Psoas muscle (tissue), 8 donors: ENCODE results near the gene SNX19. TPM values are rescaled to one million over a fixed set of nuclear protein-coding genes. Genes with fewer than 3 reads are reported as not detected.

ENCODE experiments used
- ATAC-seq, 4 donors: fragments of 200-7000 bp; cut with Tn5 transposase; one replicate each; pipeline ENCODE4 v1.9.1; 2020; ENCODE audit warnings: moderate library complexity in 3 of 4, mild to moderate bottlenecking in 2 of 4
- DNase-seq, 2 donors: peaks; one replicate each; pipeline ENCODE4 v3.0.0-alpha.2; 2020
- H3K27ac ChIP-seq: fragments of 200-600 bp; one replicate; pipeline ENCODE4 v1.8.0; 2022
- H3K27me3 ChIP-seq, 3 donors: fragments of 200-600 bp in 1 of 3; one replicate each; pipeline versions ENCODE4 v1.6.1 to v1.8.0; 2013 to 2022; ENCODE audit warnings: low read length in 2 of 3, mild to moderate bottlenecking in 2 of 3, moderate library complexity in 1 of 3; ENCODE audit not compliant: insufficient read depth in 3 of 3
- H3K36me3 ChIP-seq, 2 donors: fragments of 200-600 bp in 1 of 2; one replicate each; pipeline versions ENCODE4 v1.6.1 to v1.8.0; 2013 to 2022; ENCODE audit warnings: low read depth in 1 of 2, mild to moderate bottlenecking in 1 of 2, moderate library complexity in 1 of 2; ENCODE audit not compliant: insufficient read depth in 1 of 2
- H3K4me1 ChIP-seq: fragments of 200-600 bp; one replicate; pipeline ENCODE4 v1.8.0; 2022
- H3K4me3 ChIP-seq: fragments of 200-600 bp; one replicate; pipeline ENCODE4 v1.8.0; 2022; ENCODE audit warnings: mild to moderate bottlenecking
- H3K9me3 ChIP-seq: fragments of 200-600 bp; one replicate; pipeline ENCODE4 v1.8.0; 2022
- CTCF ChIP-seq: fragments of 200-600 bp; IDR thresholded peaks from one replicate; pipeline ENCODE4 v1.8.0; 2022; ENCODE audit warnings: antibody characterized with exemption
- WGBS, 3 donors: extraction: QIAGEN DNeasy Blood & Tissue Kit; methylation state at CpG; one replicate each; pipeline versions ENCODE4 v1.1.6 to v1.1.7; 2013; 5-methylcytosine and 5-hydroxymethylcytosine counted together
- intact Hi-C, 2 donors: fragments of 100-400 bp; cut with DNase I; formaldehyde crosslinking; loops; one replicate each; pipeline versions ENCODE4 v1.11.0 to v1.14.2; 2022
- polyA plus RNA-seq, 3 donors: library from polyadenylated mRNA; stranded (reverse); fragments of 200-250 nt; gene quantifications; one replicate each; pipeline ENCODE4 v1.2.3, GENCODE V29; 2013
- total RNA-seq, 4 donors: library from RNA; stranded (reverse); fragmentation: NEBNext Ultra II Directional in 2 of 4; extraction: Animal tissue kit (Norgen Biotek cat#: 25700) in 2 of 4; gene quantifications; one replicate each; pipeline versions ENCODE4 v1.2.1 to v1.2.4, GENCODE V29; 2021 to 2023
- donor health status: healthy with polysubstance abuse.
- donor health status: DM: no; HTN: no; CAD: no; lungs with moderate emphysema.
- donor health status: Bipolar disorder and iron deficiency.
- donor health status: healthy.
- donor health status: DM: yes; HTN: yes; CAD: no.
- donor health status: DM: no; HTN: no; CAD: no.
- donor health status: DM: no; HTN: no; CAD: no.
- donor health status: DM: yes; HTN: yes; CAD: no.

Gene SNX19
- total and polyA plus RNA-seq, 7 donors = 21.4 to 66.2 (median 36.0) TPM

- Histone ChIP-seq H3K4me1 (peaks cover 25% of the 10 kb centered on the region), H3K36me3 (peaks cover 10 to 75% of the 10 kb centered on the region in 2 donors), H3K9me3 (no peaks in the 10 kb centered on the region), H3K27ac (no peak overlapping the region), H3K4me3 (no peak overlapping the region), H3K27me3 (no peaks in the 10 kb centered on the region)
- intact Hi-C loops = loop anchor here in 1 of 2 donors (10.0 kb wide), 1 partner anchor 675 kb away; no protein-coding TSS in a partner anchor
- DNase-seq (no peak), ATAC-seq (no peak)
- TF ChIP-seq CTCF = no peak
- 75 to 85% (median 83%) methylated on average over 2 of the region's 2 CpGs for WGBS, 3 donors
Measured at GRCh38 chr11:130890039-130890745, 26.1 kb downstream of the SNX19 start.

GRCh38 chr11:130888790-130889189 is 27.5 kb downstream of the SNX19 start:
- intact Hi-C loops = no loop called here
- no peak for TF ChIP-seq CTCF

GRCh38 chr11:130886704-130887103 is 29.6 kb downstream of the SNX19 start:
- no peak for ATAC-seq
- no peak for DNase-seq
- no peak for TF ChIP-seq CTCF
- no peaks in the 10 kb centered on the region for H3K27me3 ChIP-seq
- H3K27ac ChIP-seq = no peak overlapping the region
- no peaks in the 10 kb centered on the region for H3K9me3 ChIP-seq
- H3K4me1 ChIP-seq = peaks cover 29% of the 10 kb centered on the region
- H3K36me3 ChIP-seq = peaks cover 9 to 64% of the 10 kb centered on the region in 2 donors
- intact Hi-C loops = no loop called here
- 73 to 77% (median 76%) methylated on average over 2 of the region's 2 CpGs for WGBS, 3 donors
- no peak overlapping the region for H3K4me3 ChIP-seq

More at GRCh38 chr11:130888790-130889189, 27.5 kb downstream of the SNX19 start:
- DNase-seq (no peak), ATAC-seq (no peak)
- H3K9me3 ChIP-seq = no peaks in the 10 kb centered on the region
- H3K36me3 ChIP-seq = peaks cover 11 to 68% of the 10 kb centered on the region in 2 donors
- no peaks in the 10 kb centered on the region for H3K27me3 ChIP-seq
- peaks cover 17% of the 10 kb centered on the region for H3K4me1 ChIP-seq
- H3K27ac ChIP-seq = no peak overlapping the region
- no peak overlapping the region for H3K4me3 ChIP-seq
- WGBS, 3 donors = 87 to 90% (median 88%) methylated on average over 3 of the region's 3 CpGs

- TF ChIP-seq CTCF = no peak
- intact Hi-C loops = no loop called here
- Histone ChIP-seq H3K4me1 (peaks cover 26% of the 10 kb centered on the region), H3K4me3 (no peak overlapping the region), H3K9me3 (no peaks in the 10 kb centered on the region), H3K27ac (peak overlapping the region; percentile 34), H3K36me3 (peaks cover 29 to 81% of the 10 kb centered on the region in 2 donors), H3K27me3 (no peaks in the 10 kb centered on the region)
- no peak for DNase-seq
- 18 to 26% (median 20%) methylated on average over 5 of the region's 5 CpGs for WGBS, 3 donors
- peak; percentile 46 to 73 (median 66) for ATAC-seq
Measured at GRCh38 chr11:130882138-130882551, 34.1 kb downstream of the SNX19 start.
